GM19193 (cell line): ENCODE measurements around the gene FRMD4A.

Experiments
- POLR2A ChIP-seq: IDR thresholded peaks from 4 replicates; pipeline ENCODE4 v1.6.1; 2011; ENCODE audit not compliant: insufficient read depth, insufficient read length; ENCODE audit errors: extremely low read depth

FRMD4A gene

DNA sequence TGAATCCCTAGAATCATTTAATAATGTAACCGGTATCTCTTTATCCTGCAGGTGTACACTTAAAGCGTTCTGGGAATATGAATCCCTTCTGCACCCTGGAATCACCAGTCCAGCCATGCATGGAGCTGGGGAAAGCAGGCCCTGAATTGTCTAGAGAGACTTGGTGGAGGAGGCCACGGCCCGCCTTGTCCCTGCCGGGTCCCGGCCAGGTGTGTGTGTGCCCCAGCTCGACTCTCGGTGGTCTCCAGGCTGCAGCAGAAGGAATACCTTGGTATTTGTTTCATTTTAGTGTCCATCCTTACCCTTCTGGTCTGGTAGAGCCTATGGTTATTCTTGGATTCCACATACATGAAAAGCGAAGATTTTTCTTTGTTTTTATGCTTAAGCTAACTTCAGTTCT lies 685.9 kb downstream of the FRMD4A start:
- TF ChIP-seq POLR2A, result no peak

DNA sequence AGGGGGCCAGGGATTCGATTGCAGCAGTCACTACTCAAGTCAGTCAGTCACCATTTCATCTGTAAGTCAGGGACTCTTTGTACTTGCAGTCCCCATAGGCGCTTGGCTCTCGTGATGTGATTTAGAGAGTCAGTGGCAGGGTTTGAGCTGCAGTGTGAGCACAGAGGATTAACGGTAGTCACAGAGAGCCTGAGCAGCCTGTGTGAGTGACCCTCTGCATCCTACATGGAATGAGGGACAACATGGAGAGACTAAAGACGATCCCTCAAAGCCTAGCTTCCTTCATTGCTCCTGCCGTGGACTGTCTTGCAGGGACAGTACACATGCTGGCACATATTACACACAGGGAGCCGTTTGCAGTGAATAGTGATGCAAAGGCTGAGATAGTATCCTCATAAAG lies 687.7 kb downstream of the FRMD4A start:
- TF ChIP-seq POLR2A, result no peak

GRCh38 chr10:13642293-13642692 lies 688.4 kb downstream of the FRMD4A start:
- TF ChIP-seq POLR2A, result no peak

DNA sequence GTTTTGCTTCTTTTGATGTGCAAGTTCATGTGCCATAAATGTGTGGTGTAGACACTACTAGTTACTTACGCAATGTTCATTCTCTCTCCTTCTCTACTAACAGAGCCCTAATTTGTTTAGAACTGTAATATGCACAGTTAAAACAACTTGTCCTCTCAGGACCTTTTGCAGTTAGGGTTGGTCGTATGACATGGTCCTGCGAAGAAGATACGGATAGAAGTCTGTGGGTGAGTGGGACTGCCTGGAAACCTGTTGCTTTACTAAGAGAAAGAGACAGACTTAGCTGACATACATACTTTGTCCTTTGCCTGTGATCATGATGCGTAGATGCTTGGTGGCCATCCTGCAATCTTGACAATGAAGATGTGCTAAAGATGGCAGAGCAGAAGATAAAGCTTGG lies 692.8 kb downstream of the FRMD4A start:
- TF ChIP-seq POLR2A, result no peak

DNA sequence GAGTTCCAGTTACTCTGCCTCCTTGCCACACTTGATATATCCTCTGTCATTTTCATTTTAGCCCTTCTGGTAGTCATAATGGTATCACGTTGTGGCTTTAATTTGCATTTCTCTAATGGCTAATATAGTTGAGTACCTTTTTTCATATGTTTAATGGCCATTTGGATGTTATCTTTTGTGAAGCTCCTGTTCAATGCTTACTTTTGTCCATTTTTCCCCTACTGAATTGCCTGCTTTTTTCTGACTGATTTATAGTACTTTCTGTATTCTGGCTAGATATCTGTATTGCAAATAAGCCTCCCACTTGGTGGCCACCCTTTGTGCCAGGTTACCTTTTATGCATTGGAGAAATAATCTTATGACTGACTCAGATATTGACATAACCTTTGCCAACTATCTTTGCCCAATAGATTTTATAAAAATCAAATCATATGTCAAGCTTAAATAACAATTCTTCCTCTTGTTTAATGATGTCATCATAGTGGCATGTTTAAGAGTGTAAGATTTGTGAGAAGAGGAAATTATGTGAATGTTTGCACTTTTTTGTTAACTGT lies 693.3 kb downstream of the FRMD4A start:
- no peak for TF ChIP-seq POLR2A

DNA sequence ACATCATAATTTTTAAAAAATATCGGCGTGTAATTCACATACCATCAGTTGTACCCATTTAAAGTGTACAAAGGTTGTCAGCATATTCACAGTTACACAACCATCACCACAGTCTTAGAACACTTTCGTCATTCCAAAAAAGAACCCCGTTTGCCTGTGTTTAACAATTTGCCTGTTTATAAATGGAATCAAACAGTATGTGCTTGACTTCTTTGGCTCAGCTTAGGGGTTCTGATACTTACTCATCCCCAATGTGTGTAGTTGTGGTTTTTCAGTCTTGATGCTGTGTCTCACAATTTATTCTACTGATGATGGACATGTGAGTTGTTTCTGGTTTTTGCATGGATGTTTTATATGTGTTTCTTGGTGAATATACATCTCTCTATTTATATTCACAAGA lies 693.9 kb downstream of the FRMD4A start:
- no peak for TF ChIP-seq POLR2A

GRCh38 chr10:13634207-13634606 lies 696.5 kb downstream of the FRMD4A start:
- no peak for TF ChIP-seq POLR2A

GRCh38 chr10:13633689-13634088 lies 697.0 kb downstream of the FRMD4A start:
- TF ChIP-seq POLR2A, result no peak

DNA sequence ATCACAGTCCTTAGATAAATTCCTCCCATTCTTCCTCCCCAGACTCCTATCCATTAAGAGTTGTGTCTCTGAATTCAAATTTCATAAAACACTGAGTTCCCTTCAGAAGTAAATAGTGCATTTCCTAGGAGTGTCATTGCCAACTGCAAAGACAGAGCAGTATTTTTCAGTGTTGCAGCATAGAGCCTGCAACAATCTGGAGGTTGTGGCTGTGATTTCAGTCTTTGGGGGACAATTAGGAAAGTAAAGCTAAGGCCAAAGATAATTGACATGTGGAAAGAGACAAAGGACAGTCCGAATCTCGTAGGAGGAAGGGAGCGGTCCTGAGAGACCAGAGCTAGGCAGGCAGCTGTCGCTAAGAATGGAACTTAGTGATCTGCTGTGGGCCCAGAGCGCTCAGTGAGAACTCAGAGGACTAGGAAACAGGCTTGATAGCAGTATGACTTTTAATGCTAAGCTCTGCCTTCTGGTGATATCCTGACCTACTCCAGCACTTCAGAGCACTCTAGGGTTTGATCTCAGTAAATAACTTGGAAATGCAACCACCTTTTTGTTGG lies 697.8 kb downstream of the FRMD4A start:
- no peak for TF ChIP-seq POLR2A

GRCh38 chr10:13632440-13632839 lies 698.3 kb downstream of the FRMD4A start:
- TF ChIP-seq POLR2A, result no peak

GRCh38 chr10:13631594-13631993 lies 699.1 kb downstream of the FRMD4A start:
- no peak for TF ChIP-seq POLR2A

GRCh38 chr10:13630231-13630630 lies 700.5 kb downstream of the FRMD4A start:
- no peak for TF ChIP-seq POLR2A

DNA sequence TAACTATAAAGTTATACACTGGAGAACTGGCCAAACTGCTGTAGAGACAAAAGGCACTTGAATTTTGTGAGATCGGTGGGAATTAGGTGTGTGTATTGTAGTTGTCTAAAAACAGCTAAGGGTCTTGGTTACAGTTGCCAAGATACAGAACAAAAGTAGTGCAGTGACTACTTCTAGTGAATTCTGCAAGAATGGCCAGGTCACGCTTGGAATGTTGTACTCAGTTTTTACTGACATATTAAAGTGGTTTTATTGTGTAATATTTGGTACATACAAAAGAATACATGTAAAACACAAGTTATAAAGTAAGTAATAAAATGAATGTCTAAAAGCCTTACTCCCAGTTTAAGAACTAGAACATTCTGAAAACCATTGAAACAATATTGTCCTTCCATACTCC lies 701.6 kb downstream of the FRMD4A start:
- no peak for TF ChIP-seq POLR2A

- no peak for TF ChIP-seq POLR2A
Measured at GRCh38 chr10:13628661-13629060, 702.1 kb downstream of the FRMD4A start.

DNA sequence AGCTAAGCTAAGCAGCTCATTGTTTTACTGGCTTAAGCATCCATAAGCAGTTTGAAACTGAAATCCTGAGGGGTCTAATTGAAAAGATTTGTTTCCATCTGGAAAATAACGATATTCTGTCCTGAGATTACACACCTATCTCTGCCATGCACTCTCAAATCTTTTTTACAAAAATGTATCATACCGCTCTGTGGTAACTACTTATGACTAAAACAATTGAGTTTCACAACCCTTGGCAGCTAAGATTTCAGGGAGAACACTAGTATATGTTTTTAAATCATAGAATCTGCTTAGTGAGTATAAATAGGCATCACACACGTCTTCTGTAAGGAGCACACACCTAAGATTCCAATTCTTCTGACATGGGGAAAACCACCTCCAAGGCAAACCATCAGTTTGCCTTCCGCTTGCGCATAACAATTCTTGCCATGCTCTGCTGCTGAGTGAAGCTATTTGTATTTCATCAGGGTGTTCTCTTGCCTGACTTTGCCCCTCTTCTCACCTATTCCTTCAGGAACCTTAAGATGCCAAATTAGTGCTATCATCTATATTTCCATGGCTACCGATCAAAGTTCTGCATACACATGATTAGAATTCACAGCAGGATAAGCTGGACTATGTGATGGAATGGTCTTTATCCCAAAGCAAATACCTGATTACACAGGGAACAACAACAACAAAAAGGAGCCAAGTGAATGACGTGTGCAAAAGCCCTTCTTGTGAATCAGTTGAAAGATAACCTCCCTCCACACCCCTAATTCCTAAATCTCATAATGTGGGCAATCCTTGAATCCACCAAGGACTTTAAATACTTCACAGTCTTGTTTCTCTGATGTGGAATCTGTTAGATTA lies 703.0 kb downstream of the FRMD4A start:
- TF ChIP-seq POLR2A, result no peak

DNA sequence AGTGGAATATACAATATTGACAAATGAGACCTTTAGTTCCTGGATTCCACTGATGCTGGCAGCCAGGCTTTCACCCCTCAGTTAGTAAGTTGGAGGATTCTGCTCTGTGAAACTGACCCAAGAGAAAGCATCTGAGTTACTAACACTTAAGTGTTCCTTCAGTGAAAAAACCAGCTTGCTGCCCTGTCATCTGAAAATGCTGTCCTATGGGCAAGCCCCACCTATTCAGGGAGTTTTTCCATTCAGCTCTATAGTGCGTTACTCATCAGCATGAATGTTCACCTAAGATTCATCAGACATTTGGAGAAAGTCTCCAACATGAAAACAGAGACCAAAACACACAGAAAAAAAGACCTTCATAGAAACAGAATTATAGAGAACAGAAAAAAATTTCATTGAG lies 706.1 kb downstream of the FRMD4A start:
- TF ChIP-seq POLR2A, result no peak
